ENCODE data around the gene TTC7B.

DNA sequence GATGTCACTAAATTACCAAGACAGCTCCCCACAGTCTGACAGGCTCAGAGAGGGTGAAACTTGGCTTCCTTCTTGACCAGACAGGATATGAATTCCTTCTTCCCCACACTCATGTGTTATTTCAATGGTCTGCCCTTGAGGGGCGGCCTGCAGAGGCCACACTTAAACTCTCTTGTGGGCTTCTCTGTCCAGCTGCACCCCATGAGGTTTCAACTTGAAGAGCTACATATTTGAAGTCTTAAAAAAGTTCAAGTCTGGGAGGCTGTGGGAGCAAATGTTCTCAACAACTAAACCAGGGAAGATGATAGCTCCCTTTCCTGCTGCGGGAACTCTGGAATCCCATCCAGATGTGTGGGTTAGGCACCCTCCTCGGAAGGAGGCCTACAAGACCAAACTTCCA lies 98.3 kb downstream of the TTC7B start:
- TF ChIP-seq, protein P1, sequence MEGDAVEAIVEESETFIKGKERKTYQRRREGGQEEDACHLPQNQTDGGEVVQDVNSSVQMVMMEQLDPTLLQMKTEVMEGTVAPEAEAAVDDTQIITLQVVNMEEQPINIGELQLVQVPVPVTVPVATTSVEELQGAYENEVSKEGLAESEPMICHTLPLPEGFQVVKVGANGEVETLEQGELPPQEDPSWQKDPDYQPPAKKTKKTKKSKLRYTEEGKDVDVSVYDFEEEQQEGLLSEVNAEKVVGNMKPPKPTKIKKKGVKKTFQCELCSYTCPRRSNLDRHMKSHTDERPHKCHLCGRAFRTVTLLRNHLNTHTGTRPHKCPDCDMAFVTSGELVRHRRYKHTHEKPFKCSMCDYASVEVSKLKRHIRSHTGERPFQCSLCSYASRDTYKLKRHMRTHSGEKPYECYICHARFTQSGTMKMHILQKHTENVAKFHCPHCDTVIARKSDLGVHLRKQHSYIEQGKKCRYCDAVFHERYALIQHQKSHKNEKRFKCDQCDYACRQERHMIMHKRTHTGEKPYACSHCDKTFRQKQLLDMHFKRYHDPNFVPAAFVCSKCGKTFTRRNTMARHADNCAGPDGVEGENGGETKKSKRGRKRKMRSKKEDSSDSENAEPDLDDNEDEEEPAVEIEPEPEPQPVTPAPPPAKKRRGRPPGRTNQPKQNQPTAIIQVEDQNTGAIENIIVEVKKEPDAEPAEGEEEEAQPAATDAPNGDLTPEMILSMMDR (IDR thresholded peaks at IDR 0.05), result no peak
- no peak for TF ChIP-seq POLR2A (IDR thresholded peaks at IDR 0.05)
